GM18873 (cell line): ENCODE results near the gene GET4.

ENCODE experiments used
- ATAC-seq: cut with Tn5 transposase; IDR thresholded peaks from one replicate; pipeline ENCODE4 v1.9.1; 2021; ENCODE audit warnings: mild to moderate bottlenecking, moderate library complexity, moderate number of reproducible peaks; ENCODE audit not compliant: unreplicated experiment, low FRiP score

The GET4 gene

DNA sequence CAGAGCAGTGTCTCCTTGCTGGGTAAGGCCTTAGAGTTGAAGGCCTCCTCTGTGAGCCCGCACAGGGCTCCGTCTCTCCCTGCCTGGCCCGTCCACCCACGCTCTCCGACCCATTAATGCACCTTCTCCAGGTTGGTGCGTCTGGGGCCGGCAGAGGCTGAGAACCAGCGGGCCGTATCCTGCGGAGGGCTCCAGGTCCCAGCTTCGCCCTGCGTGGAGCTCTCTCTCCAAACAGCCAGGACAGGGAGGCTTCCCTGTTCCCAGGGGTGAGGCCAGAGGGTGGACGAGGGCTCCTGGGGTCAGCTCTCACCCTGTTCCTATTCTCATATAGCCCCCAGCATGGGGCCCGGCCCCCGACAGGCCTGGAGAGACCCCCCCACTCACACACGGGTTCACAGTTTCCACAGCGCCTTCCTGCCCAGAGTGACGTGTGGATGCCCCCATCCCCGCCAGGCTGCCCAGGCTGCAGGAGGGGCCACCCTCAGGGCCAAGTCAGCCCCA, 34.6 kb downstream of the GET4 start:
- no peak for ATAC-seq

DNA sequence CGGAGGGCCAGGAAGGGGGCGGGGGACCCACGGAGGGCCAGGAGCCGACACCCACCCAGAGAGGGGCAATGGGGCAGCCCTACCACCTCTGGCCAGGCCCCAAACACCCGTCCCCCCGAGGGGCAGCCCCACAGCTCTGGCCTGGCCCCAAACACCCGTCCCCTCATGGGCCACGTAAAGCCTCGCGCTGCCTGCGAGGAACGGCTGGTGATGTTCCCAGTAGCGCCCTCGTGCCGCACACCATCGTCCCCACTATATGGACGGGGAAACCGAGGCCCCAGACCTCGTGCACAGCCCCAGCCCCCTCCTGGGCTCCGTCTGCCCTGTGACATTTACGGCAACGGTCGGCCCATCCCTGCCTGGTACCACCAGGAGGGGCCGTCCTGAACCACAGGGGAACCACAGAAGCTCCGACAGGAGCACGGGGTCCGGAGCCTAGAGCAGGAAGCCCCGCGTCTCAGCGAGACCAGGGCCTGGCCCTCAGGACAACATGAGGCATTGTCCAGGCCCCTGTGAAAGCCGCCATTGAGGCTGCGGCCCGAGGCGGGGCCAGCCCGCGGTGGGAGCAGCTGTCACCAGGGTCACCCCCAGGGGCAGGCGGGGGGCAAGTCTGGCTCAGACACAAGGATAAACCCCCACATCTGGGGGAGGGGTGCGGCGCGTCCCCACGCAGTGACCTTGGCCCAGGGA, 35.6 kb downstream of the GET4 start:
- ATAC-seq = no peak

DNA sequence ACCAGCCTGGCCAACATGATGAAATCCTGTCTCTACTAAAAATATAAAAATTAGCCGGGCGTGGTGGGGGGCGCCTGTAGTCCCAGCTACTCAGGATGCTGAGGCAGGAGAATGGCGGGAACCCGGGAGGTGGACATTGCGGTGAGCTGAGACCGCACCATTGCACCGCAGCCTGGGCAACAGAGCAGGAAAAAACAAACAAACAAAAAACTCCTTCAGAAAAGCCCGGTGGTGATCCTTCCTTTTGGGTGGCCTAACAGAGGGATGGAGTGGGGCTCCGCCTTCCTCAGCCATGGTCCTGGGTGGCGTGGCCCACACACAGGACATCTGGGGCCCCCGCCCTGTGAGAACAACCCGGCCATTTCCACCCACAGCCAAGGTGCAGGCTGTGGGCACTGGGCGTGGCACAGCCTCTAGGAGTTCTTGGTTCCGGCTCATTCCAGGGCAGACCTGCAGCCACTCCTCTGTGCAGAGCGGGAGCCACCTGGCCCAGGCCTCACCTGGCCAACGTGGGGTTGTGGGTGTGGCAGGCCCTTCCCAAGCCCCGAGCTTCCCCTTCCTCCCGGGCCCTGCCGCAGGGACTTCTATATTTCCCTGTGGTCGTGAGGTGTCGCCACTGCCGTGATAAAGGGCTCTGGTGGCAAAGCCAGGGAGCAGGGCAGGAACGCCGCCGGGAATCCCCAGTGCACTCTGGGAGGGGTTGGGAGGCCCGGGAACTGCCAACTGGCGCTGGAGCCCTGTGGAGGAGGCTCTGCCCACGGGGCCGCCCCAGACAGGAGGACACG, 37.6 kb downstream of the GET4 start:
- no peak for ATAC-seq

DNA sequence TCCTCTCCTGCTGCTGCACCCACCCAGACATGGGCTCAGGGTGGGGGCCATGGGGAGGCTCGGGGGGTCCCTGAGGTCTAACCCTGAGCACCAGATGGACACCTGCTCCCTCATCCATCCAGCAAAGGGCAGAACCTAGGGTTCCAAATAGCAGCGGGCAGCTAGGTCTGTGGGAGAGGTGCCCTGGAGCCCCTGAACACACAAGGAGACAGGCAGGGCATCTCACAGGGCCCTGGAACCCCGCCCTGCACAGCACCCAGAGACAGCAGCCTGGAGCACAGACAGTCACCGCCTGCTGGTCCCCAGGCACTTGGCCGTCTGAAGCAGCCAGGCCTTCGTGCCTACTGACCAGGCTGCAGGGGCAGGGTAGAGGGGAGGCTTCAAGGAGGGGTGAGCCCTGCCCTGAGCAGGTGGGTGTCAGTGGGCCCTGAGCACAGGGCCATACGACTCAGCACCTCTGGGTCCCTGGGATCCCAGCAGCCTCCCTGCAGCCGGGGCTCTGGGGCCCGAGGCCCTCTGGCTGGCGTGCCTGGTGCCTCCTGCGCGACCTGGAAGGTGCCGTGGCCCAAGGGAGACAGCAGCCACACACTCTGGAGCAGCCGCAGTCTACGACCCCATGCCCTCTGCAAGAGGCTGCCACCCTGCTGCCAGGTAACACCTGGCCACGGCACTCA, 38.3 kb downstream of the GET4 start:
- no peak for ATAC-seq

DNA sequence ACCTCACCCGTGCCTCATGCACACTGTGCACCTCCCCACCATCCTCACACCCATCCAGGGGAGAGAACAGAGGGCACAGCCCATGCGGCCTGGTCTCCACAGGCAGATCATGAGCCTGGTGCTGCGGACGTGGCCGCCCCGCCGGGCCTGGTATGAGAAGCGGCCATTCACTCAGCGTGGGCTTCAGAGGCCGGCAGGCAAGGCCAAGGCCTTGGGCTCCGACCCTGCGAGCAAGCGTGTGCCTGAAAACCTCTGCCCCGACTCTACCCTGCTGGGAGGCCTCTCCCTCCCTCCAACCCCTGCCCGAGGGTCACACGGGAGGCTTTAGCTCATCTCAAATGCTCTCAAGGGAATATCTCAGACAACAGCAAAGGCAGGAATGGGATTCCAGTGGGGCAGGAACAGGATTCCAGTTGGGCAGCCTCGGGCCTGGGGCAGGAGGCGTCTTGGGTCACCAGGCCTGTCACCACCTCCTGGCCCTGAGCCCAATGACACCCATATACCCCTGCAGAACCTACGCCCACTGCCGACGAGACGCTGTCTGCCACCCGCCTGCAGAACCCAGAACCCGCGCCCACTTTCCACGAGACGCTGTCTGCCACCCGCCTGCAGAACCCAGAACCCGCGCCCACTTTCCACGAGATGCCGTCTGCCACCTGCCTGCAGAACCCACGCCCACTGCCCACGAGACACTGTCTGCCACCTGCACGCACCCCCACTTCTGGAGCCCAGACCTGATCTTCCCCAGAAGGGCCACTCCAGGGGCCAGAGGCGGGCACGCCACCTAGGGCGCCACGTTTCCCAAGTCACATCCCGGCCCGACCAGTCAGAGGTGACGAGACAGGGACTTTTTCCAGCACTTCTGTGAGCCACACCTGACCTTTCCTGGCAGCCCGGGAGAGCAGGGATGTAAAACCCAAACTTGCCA, 39.2 kb downstream of the GET4 start:
- ATAC-seq = no peak

DNA sequence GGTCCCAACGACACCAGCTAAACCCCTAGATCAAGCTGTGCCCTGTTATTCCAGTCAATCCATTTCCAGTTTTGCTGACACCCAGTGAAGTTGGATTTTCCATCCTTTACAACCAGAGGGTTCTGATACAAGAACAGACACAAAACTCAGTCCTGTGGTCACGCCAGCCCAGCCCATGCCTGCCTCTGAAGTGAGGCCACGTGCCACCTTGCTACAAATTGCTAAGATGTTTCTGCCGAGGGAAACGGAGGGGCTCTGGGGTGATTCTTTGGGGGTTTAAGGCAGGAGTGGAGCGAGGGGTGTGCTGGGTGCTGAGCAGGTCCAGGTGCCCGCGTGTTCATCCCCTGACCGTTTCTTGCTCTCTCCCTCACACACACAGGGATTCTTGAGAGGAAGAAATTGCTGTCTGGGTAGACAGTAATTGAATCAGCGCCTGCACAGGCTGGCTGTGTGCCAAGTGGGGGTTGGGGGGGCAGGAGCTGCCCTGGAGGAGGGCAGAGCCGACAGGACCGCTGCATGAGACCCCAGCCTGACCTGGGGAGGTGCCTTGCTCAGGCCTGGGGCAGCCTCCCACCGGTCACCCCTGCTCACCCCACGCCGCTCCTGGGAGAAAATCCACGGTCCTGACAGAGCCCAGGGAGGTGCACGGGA, 40.1 kb downstream of the GET4 start:
- no peak for ATAC-seq

DNA sequence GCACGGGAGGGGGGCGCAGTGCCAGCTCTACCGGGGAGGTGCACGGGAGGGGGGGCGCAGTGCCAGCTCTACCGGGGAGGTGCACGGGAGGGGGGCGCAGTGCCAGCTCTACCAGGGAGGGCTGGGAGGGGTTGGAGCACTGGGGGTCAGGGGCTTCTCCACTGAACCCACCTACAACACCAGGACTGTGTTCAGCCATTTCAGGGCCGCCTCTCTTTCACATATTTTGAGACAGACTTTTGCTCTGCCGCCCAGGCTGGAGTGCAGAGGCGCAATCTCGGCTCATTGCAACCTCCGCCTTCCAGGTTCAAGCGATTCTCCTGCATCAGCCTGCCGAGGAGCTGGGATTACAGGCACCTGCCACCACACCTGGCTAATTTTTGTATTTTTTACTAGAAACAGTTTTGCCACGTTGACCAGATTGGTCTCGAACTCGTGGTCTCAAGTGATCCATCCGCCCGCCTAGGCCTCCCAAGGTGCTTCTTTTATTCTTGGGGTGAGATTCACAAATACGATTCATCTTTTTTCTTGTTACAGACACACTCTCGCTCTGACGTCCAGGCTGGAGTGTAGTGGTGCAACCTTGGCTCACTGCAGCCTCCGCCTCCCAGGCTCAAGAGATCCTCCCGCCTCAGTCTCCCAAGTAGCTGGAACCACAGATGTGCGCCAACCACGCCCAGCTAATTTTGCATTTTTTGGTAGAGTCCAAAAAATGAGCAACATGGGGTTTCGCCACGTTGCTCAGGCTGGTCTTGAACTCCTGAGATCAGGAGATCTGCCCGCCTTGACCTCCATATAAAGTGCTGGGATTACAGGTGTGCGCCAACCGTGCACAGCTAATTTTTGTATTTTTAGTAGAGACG, 41.1 kb downstream of the GET4 start:
- no peak for ATAC-seq

DNA sequence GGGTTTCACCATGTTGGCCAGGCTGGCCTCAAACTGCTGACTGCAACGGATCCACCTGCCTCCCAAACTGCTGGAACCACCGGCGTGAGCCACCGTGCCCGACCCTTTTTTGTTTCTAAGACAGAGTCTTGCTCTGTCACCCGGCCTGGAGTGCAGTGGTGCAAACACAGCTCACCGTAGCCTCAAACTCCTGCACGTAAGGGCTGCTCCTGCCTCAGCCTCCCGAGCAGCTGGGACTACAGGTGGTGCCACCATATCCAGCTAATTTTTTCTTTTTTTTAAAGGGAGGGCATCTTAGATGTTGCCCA, 41.7 kb downstream of the GET4 start:
- ATAC-seq = no peak

DNA sequence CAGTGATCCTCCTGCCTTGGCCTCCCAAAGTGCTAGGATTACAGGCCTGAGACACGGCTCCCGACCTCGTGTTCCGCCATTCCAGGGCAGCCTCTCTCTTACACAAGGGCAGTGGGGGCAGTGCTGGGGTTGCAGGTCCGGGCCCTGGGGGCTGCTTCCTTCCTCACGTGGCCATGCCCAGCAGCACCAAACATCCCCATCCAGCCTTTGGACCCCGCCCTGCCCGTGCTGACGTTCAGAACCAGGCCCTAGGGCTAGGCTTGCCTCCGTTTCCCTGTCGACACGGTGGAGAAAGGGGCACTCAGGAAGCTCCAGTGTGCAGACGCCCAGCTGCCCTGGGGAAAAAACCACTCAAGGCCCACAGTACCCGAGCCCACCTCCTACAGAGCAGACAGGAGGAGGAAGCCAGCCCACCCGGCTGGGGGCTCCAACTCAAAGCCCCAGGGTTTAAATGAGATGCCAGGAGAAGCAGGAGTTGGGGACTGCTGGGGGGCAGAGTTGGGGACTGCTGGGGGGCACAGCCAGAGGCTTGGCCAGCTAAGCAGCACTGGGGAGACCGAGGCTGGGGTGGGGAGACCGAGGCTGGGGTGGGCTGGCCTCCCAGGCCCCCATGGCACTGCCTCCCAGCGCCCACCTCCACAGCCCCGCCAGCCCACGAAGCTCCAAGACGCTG, 42.2 kb downstream of the GET4 start:
- ATAC-seq = no peak

DNA sequence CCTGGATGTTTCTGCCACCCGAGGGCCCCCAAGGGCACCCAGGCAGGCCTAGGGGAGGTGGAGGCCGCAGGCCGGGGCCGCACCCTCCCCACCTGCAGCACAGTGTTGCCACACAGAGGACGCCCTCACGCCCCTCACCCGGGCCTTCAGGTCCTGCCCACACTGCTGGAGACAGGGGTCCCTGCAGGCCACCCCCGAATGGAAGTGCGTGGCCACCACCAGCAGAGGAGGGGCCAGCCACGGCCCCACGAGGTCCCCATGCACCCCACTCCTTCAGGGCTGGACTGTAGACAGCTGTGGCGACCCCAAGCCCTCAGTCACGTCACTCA, 42.7 kb downstream of the GET4 start:
- no peak for ATAC-seq

DNA sequence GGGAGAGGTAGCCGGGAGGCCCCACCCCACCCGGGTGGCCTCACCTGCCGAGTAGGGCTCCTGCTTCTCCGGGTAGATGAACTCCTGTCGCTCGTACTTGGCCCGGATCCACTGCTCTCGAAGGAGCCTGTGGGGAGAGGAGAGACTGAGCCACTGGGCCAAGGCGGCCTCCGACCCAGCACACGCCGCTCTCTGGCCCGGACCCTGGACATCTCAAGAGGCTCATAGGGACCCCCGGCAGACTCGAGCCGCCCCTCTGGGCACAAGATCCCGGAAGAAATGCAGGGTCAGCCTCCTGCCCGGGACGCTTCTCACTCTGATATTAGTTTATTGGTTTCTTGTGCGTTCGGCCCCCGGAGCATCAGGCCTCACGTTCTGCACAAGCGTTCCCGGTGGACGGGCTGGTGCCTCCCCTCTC, 43.6 kb downstream of the GET4 start:
- ATAC-seq = no peak

DNA sequence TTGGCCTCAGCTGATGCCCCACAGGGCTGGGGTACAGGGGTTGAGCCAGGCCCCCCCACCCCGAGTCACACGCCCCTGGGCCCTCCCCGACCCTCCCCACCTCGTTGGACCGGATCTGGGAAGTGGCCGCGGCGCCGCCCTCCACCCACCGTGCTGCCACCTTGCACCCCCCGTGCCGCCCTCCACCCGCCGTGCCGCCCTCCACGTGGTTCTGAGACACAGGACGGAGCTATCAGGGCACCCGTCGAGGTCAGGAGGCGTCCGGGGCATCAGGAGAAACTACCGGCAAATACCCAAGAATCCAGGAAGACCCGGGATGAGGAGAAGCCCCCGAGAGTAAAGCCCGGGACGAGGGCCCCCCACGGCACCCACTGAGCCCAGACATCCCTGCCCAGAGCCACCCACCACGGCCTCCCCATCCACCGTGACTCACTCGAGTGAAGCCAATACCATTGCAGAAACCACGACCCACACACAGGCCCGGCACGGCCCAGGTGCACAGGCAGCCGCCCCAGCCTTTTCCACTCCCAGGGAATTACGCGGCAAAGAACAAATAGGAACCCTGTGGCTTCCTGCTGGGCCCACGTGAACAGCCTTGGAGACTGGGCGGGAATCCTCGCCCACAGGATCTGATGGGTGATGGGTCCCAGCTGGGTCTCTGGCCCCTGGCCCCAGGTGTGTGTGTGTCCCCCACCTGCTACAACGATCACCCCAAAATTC, 44.2 kb downstream of the GET4 start:
- no peak for ATAC-seq

DNA sequence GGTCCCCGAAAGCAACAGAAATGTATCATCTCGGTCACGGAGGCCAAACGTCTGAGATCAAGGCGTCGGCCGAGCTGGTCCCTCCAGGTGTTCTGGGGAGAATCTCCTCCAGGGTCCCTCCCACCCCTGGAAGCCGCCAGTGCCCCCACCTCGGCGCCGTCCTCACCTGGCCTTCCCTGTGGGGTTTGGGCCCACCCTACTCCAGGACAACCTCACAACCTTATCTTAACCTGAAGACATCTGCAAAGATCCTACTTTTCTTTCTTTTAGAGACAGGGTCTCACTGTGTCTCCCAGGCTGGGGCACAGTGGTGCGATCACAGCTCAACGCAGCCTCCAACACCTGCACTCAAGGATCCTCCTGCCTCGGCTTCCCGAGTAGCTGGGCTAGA, 44.7 kb downstream of the GET4 start:
- no peak for ATAC-seq

DNA sequence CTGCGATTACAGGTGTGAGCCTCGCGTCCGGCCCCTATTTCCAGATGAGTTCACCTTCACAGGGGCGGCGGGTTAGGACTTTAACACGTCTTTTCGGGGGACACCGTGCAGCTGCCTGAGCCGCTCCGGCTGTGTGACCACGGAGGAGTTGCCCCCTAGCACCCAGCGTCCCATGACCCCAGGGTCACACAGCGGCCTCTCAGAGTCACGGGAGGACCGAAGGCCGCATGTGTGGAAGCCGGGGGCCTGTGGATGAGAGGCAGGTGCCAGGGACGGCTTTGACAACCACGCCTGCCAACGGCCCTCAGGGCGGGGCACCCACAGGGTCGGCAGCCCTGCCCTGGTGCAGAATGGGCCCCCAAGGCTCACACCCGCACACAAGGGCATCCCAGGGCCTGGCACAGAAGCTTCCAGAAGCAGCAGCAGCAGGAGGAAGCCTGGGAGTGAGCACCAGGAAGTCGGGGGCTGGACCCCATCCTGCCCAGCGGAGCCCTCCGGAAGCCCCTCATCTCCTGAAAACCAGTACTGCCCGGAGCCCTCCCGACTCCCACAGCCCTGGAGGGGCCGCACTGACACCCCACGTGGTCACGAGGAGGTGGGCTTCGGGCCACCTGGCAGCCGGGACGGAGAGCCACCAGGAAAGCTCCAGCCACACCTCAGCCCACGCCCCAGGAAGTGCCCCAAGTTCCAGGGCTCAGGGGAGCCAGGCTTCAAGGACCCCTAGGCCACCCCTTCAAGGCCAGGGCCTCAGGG, 45.4 kb downstream of the GET4 start:
- no peak for ATAC-seq

DNA sequence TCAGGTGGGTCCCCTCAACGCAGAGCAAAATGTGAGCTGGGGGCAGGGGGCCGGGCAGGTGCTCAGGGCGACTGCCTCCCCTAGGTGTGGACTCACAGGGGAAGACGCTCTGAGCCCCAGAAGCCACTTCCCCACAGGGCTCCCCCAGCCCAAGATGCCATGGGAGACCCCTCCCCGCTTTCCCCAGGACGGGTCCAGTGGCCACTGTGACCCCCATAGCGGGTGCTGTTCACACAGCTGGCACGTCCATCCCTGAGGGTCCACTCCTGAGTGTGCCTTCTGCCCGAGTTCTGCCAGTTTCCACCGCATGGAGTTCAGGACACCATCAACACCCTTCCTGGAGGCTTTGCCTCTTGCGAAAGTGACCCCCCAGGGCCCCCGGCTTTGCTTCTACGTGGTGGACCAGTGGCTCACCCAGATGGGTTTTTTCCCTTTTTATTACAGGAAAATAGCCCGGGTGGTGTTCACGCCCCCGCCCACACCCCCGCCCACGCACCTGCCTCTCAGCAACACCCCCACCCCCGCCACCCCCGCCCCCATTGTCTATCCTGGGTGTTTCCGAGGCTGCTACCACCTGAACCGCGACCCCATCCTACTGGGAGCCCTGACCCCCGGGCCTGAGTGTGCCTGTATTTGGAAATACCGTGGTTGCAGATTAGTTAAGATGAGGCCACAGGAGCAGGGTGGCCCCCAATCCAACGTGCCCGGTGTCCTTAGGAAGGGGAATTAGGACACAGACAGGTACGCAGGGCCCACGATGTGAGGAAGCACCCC, 46.2 kb downstream of the GET4 start:
- ATAC-seq = peak; percentile 1
